HCT116 (cell line): ENCODE results near the gene SLC22A23. TPM values are rescaled to one million over a fixed set of nuclear protein-coding genes. Genes with fewer than 3 reads are reported as not detected.

ENCODE experiments used
- ATAC-seq: fragments of 200-7000 bp; cut with Tn5 transposase; 2 replicates; pipeline ENCODE4 v1.9.1; 2020; ENCODE audit warnings: mild to moderate bottlenecking, moderate library complexity
- BruUV-seq: library from RNA; stranded (reverse); fragments of 400-500 nt; replicated peaks from 2 replicates; lab custom pipeline; 2021; lab: Mats Ljungman, UMichigan
- CTCF ChIA-PET: fragments of 300-600 bp; sonication (Branson Sonifier 250); formaldehyde crosslinking; loops from one replicate; lab custom pipeline; 2021; ENCODE audit warnings: antibody characterized with exemption; lab: Charles Lee
- POLR2A ChIA-PET: fragments of 300-600, 350-600 bp; sonication (Branson Sonifier 250); formaldehyde crosslinking; loops from one replicate; lab custom pipeline; 2021; ENCODE audit warnings: antibody characterized with exemption; lab: Charles Lee
- RAD21 ChIA-PET, 2 experiments: fragments of 300-600 bp; sonication (Branson Sonifier 250); formaldehyde crosslinking; loops; one replicate each; lab custom pipeline; 2023; ENCODE audit warnings: low total read pairs in 2 of 2; ENCODE audit not compliant: uncharacterized antibody in 2 of 2, unreplicated experiment in 2 of 2, low non-redundant PET in 1 of 2; lab: Charles Lee
- DNase-seq: peaks from one replicate; pipeline ENCODE4 v3.0.0-alpha.2; 2010; ENCODE audit warnings: low read depth, low spot score
- H2AFZ ChIP-seq: fragments of 200-600 bp; shearing (Covaris generic), sonication (generic); 2 replicates; pipeline ENCODE4 v1.6.1; 2017; ENCODE audit warnings: low read depth, mixed run types, mixed read lengths, antibody characterized with exemption, low read length; ENCODE audit not compliant: poor library complexity, severe bottlenecking
- H3K27ac ChIP-seq: 2 replicates; pipeline ENCODE4 v1.5.1; 2012; ENCODE audit warnings: low read depth, low read length
- H3K27me3 ChIP-seq: fragments of 200-600 bp; sonication (generic); 2 replicates; pipeline ENCODE4 v1.6.1; 2016; ENCODE audit warnings: mixed run types, low read length, mixed read lengths; ENCODE audit not compliant: insufficient read depth
- H3K36me3 ChIP-seq, 2 experiments: fragments of 200-500 bp in 1 of 2; fragments of 200-600 bp in 1 of 2; sonication (Bioruptor generic) in 1 of 2; sonication (generic) in 1 of 2; 2 replicates each; pipeline versions ENCODE4 v1.5.1 to v1.6.1; 2014 to 2016; ENCODE audit warnings: low read length in 2 of 2, inconsistent platforms in 1 of 2, mixed read lengths in 1 of 2, mixed run types in 1 of 2; ENCODE audit not compliant: insufficient read depth in 2 of 2, control insufficient read depth in 1 of 2
- H3K4me1 ChIP-seq, 2 experiments: fragments of 200-600 bp in 1 of 2; sonication (generic) in 1 of 2; 2 replicates each; pipeline versions ENCODE4 v1.5.1 to v1.6.1; 2012 to 2017; ENCODE audit warnings: low read length in 2 of 2, inconsistent platforms in 1 of 2, mild to moderate bottlenecking in 1 of 2, mixed read lengths in 1 of 2, mixed run types in 1 of 2, moderate library complexity in 1 of 2; ENCODE audit not compliant: insufficient read depth in 2 of 2, control insufficient read depth in 1 of 2
- H3K4me2 ChIP-seq: fragments of 200-600 bp; sonication (generic); 2 replicates; pipeline ENCODE4 v1.6.1; 2017; ENCODE audit warnings: mixed run types, low read length, mixed read lengths
- H3K4me3 ChIP-seq, 2 experiments: fragments of 200-600 bp in 1 of 2; sonication (generic) in 1 of 2; replicated peaks in 1 of 2; 2 replicates each; pipeline ENCODE4 v1.5.1; 2011 to 2016; ENCODE audit warnings: low read length in 2 of 2, control low read depth in 1 of 2, low read depth in 1 of 2, mild to moderate bottlenecking in 1 of 2, mixed read lengths in 1 of 2, mixed run types in 1 of 2
- H3K79me2 ChIP-seq: fragments of 200-600 bp; sonication (generic); 2 replicates; pipeline ENCODE4 v1.6.1; 2017; ENCODE audit warnings: mild to moderate bottlenecking, mixed run types, low read length, moderate library complexity, mixed read lengths; ENCODE audit not compliant: insufficient read depth
- H3K9ac ChIP-seq: fragments of 200-600 bp; sonication (generic); 2 replicates; pipeline ENCODE4 v1.6.1; 2016; ENCODE audit warnings: low read length, mixed read lengths
- H3K9me2 ChIP-seq: fragments of 200-600 bp; sonication (generic), shearing (Covaris generic); 2 replicates; pipeline ENCODE4 v1.6.1; 2017; ENCODE audit warnings: mixed run types, mild to moderate bottlenecking, moderate library complexity; ENCODE audit not compliant: insufficient read depth
- H3K9me3 ChIP-seq, 2 experiments: fragments of 200-500 bp in 1 of 2; fragments of 200-600 bp in 1 of 2; sonication (Bioruptor generic) in 1 of 2; sonication (generic) in 1 of 2; 2 replicates each; pipeline ENCODE4 v1.6.1; 2014 to 2017; ENCODE audit warnings: low read length in 2 of 2, mixed read lengths in 2 of 2, inconsistent platforms in 1 of 2, low read depth in 1 of 2, mild to moderate bottlenecking in 1 of 2, mixed run types in 1 of 2, moderate library complexity in 1 of 2; ENCODE audit not compliant: control insufficient read depth in 1 of 2, insufficient read depth in 1 of 2
- H4K20me1 ChIP-seq: fragments of 200-600 bp; sonication (generic), shearing (Covaris generic); 2 replicates; pipeline ENCODE4 v1.6.1; 2017; ENCODE audit warnings: mixed run types, mild to moderate bottlenecking, moderate library complexity; ENCODE audit not compliant: insufficient read depth
- ATF3 ChIP-seq: IDR thresholded peaks from 2 replicates; pipeline ENCODE4 v1.6.1; 2012
- CBX3 ChIP-seq: IDR thresholded peaks from 2 replicates; pipeline ENCODE4 v1.6.1; 2012; ENCODE audit warnings: low read depth
- CTCF ChIP-seq, 3 experiments: fragments of 200-600 bp in 1 of 3; sonication (generic) in 1 of 3; IDR thresholded peaks in 2 of 3; conservative IDR thresholded peaks in 1 of 3; 2 replicates each; pipeline ENCODE4 v1.5.1; 2012 to 2017; ENCODE audit warnings: low read depth in 2 of 3, low read length in 2 of 3, antibody characterized with exemption in 1 of 3, borderline replicate concordance in 1 of 3, control low read depth in 1 of 3, mild to moderate bottlenecking in 1 of 3, mixed read lengths in 1 of 3, mixed run types in 1 of 3, moderate library complexity in 1 of 3; ENCODE audit not compliant: insufficient read depth in 1 of 3
- EGR1 ChIP-seq: IDR thresholded peaks from 2 replicates; pipeline ENCODE4 v1.6.1; 2012; ENCODE audit warnings: low read depth
- POLR2AphosphoS5 ChIP-seq: IDR thresholded peaks from 2 replicates; pipeline ENCODE4 v1.6.1; 2011; ENCODE audit warnings: mild to moderate bottlenecking, low read depth, low read length, moderate library complexity
- RAD21 ChIP-seq: IDR thresholded peaks from 2 replicates; pipeline ENCODE4 v1.6.1; 2012; ENCODE audit warnings: low read depth, mild to moderate bottlenecking
- REST ChIP-seq: IDR thresholded peaks from 2 replicates; pipeline ENCODE4 v1.6.1; 2012; ENCODE audit warnings: low read depth
- SIN3A ChIP-seq: IDR thresholded peaks from 2 replicates; pipeline ENCODE4 v1.6.1; 2012; ENCODE audit warnings: low read depth
- YY1 ChIP-seq: IDR thresholded peaks from 2 replicates; pipeline ENCODE4 v1.6.1; 2011; ENCODE audit warnings: low read length, low read depth, moderate library complexity, mild to moderate bottlenecking; ENCODE audit not compliant: insufficient replicate concordance; ENCODE audit errors: extremely low read depth
- ZNF274 ChIP-seq: fragments of 200-500 bp; sonication (Bioruptor generic); IDR thresholded peaks from 2 replicates; pipeline ENCODE4 v1.6.1; 2014; ENCODE audit warnings: mild to moderate bottlenecking, low read depth, low read length, inconsistent platforms
- intact Hi-C: fragments of 100-400 bp; cut with micrococcal nuclease; formaldehyde crosslinking; loops from 2 replicates; pipeline ENCODE4 v1.10.0; 2022
- total RNA-seq: library from RNA; stranded (reverse); gene quantifications from one replicate; pipeline ENCODE4 v1.2.1, GENCODE V29; 2021; ENCODE audit not compliant: unreplicated experiment

The SLC22A23 gene
- total RNA-seq, 1 experiment from 2014 or later = 11.5 TPM

GRCh38 chr6:3433005-3433404, 23.8 kb downstream of the SLC22A23 start:
- Histone ChIP-seq H3K9me2 (no peaks in the 10 kb centered on the region), H2AFZ (no peak overlapping the region), H3K4me1 (no peaks in the 10 kb centered on the region), H3K9ac (no peak overlapping the region), H3K36me3 (no peaks in the 10 kb centered on the region), H3K9me3 (no peaks in the 10 kb centered on the region), H3K4me2 (no peak overlapping the region), H3K4me3 (no peak overlapping the region), H3K27me3 (no peaks in the 10 kb centered on the region), H3K79me2 (no peaks in the 10 kb centered on the region; the same call in 1 of the 2 replicates), H3K27ac (no peak overlapping the region), H4K20me1 (no peaks in the 10 kb centered on the region)
- ChIA-PET CTCF (interaction anchor here (1.2 kb wide), 2 partner anchors 10 to 22 kb away, joined by 3 read pairs; no protein-coding TSS in a partner anchor), POLR2A (interaction anchor here (1.1 kb wide), 1 partner anchor 14 kb away, joined by 3 read pairs; no protein-coding TSS in a partner anchor), RAD21 (interaction anchor here in 1 of 2 experiments (0.6 kb wide), 1 partner anchor 306 kb away, joined by 3 read pairs; no protein-coding TSS in a partner anchor)
- no TSS peak for BruUV-seq
- peak; percentile 37 for TF ChIP-seq RAD21
- no peak for TF ChIP-seq ATF3
- TF ChIP-seq CTCF (IDR thresholded peaks at IDR 0.05 in 2 of 3, conservative IDR thresholded peaks at IDR 0.05 in 1 of 3; ENCODE audit: borderline replicate concordance in 1 of 3, insufficient read depth in 1 of 3, low read depth in 2 of 3, low read length in 2 of 3) = peak; percentile 7 to 31 (median 10); a peak in 2 of 6 replicates
- DNase-seq = no peak
- ATAC-seq = peak; percentile 74
- intact Hi-C loops = no loop called here

- no peaks in the 10 kb centered on the region for H3K36me3 ChIP-seq
- no peaks in the 10 kb centered on the region; the same call in 1 of the 2 replicates for H3K79me2 ChIP-seq
- ATAC-seq = no peak
- no TSS peak for BruUV-seq
- no peak overlapping the region for H3K9ac ChIP-seq
- H3K9me3 ChIP-seq = no peaks in the 10 kb centered on the region
- no peak overlapping the region for H3K4me2 ChIP-seq
- no peak overlapping the region for H3K27ac ChIP-seq
- no peak overlapping the region for H3K4me3 ChIP-seq
- H3K4me1 ChIP-seq = no peaks in the 10 kb centered on the region
- ChIA-PET POLR2A (interaction anchor here (1.1 kb wide), 1 partner anchor 15 kb away, joined by 3 read pairs; no protein-coding TSS in a partner anchor), RAD21 (no interaction called here), CTCF (interaction anchor here (1.2 kb wide), 2 partner anchors 10 to 22 kb away, joined by 3 read pairs; no protein-coding TSS in a partner anchor)
- intact Hi-C loops = no loop called here
- no peaks in the 10 kb centered on the region for H4K20me1 ChIP-seq
- H3K9me2 ChIP-seq = no peaks in the 10 kb centered on the region
- DNase-seq = no peak
- no peaks in the 10 kb centered on the region for H3K27me3 ChIP-seq
- no peak overlapping the region for H2AFZ ChIP-seq
- TF ChIP-seq EGR1 (no peak), REST (no peak), ZNF274 (no peak), CTCF (IDR thresholded peaks at IDR 0.05 in 2 of 3, conservative IDR thresholded peaks at IDR 0.05 in 1 of 3; ENCODE audit: borderline replicate concordance in 1 of 3, insufficient read depth in 1 of 3, low read depth in 2 of 3, low read length in 2 of 3) (no peak), POLR2AphosphoS5 (no peak), CBX3 (no peak), RAD21 (no peak), SIN3A (no peak), YY1 (no peak)
Measured at GRCh38 chr6:3432416-3432815, 24.4 kb downstream of the SLC22A23 start.
